Tibial nerve (tissue), 4 donors: ENCODE results near the gene TMC4. TPM values are rescaled to one million over a fixed set of nuclear protein-coding genes. Genes with fewer than 3 reads are reported as not detected.

Source experiments
- DNase-seq, 2 donors: peaks; one replicate each; pipeline ENCODE4 v3.0.0-alpha.2; 2019; ENCODE audit warnings: low spot score in 2 of 2
- H3K27ac ChIP-seq, 4 donors: fragments of 200-600 bp; sonication (generic) in 3 of 4; one replicate each; pipeline ENCODE4 v1.5.1; 2017 to 2019; ENCODE audit warnings: mild to moderate bottlenecking in 1 of 4
- H3K27me3 ChIP-seq, 2 donors: fragments of 200-600 bp; sonication (generic) in 1 of 2; one replicate each; pipeline versions ENCODE4 v1.5.1 to v1.6.0; 2017 to 2019
- H3K36me3 ChIP-seq, 3 donors: fragments of 200-600 bp; sonication (generic); one replicate each; pipeline ENCODE4 v1.5.1; 2018 to 2019
- H3K4me1 ChIP-seq, 4 donors: fragments of 200-600 bp; sonication (generic) in 3 of 4; one replicate each; pipeline ENCODE4 v1.5.1; 2017 to 2019
- H3K4me3 ChIP-seq, 4 donors: fragments of 200-600 bp; sonication (generic) in 3 of 4; one replicate each; pipeline ENCODE4 v1.5.1; 2017 to 2019; ENCODE audit warnings: mild to moderate bottlenecking in 1 of 4, moderate library complexity in 1 of 4
- H3K9me3 ChIP-seq, 4 donors: fragments of 200-600 bp; sonication (generic) in 3 of 4; one replicate each; pipeline ENCODE4 v1.5.1; 2017 to 2019
- EP300 ChIP-seq, 2 donors: sonication (generic); formaldehyde crosslinking; IDR thresholded peaks; one replicate each; pipeline ENCODE4 v1.6.1; 2017; ENCODE audit warnings: antibody characterized with exemption in 2 of 2, mild to moderate bottlenecking in 1 of 2
- POLR2A ChIP-seq, 2 donors: fragments of 450-650 bp; IDR thresholded peaks; one replicate each; pipeline ENCODE4 v1.6.1; 2017; ENCODE audit warnings: antibody characterized with exemption in 2 of 2, mild to moderate bottlenecking in 2 of 2, moderate library complexity in 2 of 2
- WGBS, 2 donors: methylation state at CpG; one replicate each; pipeline ENCODE4 v1.1.5; 2018; 5-methylcytosine and 5-hydroxymethylcytosine counted together
- total RNA-seq, 4 donors: library from RNA; depleted of rRNA; stranded (reverse); fragments of >200 nt; gene quantifications; one replicate each; pipeline ENCODE4 v1.1.0, GENCODE V29; 2016
- TF ChIP-seq, protein P1 (sequence below), 5 experiments: fragments of 200-600 bp in 3 of 5; fragments of 450-650 bp in 2 of 5; sonication (generic) in 3 of 5; IDR thresholded peaks; one replicate each; pipeline ENCODE4 v1.5.1; 2016 to 2019; ENCODE audit warnings: antibody characterized with exemption in 5 of 5, mild to moderate bottlenecking in 3 of 5, moderate library complexity in 2 of 5

Gene TMC4
- total RNA-seq, 4 donors from 2014 or later: 0.22 to 8.8 (median 4.4) TPM; not detected in 1

DNA sequence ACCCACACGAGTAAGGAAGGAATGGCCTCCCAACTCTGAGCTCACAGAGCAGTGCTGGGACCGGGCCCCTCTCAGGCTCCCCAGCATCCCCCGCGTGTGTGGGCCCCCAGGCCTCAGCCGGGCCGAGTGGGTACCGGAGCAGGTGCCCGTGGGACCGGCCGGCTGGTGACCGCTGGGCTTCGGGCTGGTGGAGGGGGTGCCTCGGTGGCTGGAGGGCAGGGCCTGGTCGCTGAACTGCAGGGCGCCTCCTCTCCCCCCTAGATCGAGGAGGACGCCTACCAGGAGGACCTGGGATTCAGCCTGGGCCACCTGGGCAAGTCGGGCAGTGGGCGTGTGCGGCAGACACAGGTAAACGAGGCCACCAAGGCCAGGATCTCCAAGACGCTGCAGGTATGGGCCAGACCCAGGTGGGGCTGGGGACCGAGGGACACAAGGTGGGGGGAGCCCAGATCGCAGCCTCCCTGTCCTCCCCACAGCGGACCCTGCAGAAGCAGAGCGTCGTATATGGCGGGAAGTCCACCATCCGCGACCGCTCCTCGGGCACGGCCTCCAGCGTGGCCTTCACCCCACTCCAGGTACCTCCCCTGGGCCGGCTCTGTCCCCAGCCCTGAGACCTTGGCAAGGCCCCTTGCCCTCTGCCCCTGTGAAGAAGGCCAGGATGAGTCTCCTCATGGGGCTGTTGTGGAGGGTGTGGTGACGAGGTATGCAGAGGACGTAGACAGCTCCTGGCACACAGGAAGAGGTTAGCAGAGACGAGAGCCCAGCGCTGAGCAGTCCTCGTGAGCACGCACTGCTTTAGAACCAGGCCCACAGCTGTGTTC is 44.0 kb downstream of the TMC4 start:
- H3K4me3 ChIP-seq: no peak overlapping the region
- DNase-seq: no peak
- no peaks in the 10 kb centered on the region for H3K27me3 ChIP-seq
- H3K9me3 ChIP-seq: no peaks in the 10 kb centered on the region
- TF ChIP-seq POLR2A (IDR thresholded peaks at IDR 0.05) (no peak), EP300 (IDR thresholded peaks at IDR 0.05) (no peak)
- TF ChIP-seq, protein P1, sequence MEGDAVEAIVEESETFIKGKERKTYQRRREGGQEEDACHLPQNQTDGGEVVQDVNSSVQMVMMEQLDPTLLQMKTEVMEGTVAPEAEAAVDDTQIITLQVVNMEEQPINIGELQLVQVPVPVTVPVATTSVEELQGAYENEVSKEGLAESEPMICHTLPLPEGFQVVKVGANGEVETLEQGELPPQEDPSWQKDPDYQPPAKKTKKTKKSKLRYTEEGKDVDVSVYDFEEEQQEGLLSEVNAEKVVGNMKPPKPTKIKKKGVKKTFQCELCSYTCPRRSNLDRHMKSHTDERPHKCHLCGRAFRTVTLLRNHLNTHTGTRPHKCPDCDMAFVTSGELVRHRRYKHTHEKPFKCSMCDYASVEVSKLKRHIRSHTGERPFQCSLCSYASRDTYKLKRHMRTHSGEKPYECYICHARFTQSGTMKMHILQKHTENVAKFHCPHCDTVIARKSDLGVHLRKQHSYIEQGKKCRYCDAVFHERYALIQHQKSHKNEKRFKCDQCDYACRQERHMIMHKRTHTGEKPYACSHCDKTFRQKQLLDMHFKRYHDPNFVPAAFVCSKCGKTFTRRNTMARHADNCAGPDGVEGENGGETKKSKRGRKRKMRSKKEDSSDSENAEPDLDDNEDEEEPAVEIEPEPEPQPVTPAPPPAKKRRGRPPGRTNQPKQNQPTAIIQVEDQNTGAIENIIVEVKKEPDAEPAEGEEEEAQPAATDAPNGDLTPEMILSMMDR (IDR thresholded peaks at IDR 0.05): no peak
- H3K27ac ChIP-seq: no peak overlapping the region
- H3K36me3 ChIP-seq: peaks cover 2 to 94% (median 26%) of the 10 kb centered on the region in 3 donors
- no peaks in the 10 kb centered on the region for H3K4me1 ChIP-seq
- 95 to 97% methylated on average over 26 to 29 of the region's 41 CpGs for WGBS, 2 donors

DNA sequence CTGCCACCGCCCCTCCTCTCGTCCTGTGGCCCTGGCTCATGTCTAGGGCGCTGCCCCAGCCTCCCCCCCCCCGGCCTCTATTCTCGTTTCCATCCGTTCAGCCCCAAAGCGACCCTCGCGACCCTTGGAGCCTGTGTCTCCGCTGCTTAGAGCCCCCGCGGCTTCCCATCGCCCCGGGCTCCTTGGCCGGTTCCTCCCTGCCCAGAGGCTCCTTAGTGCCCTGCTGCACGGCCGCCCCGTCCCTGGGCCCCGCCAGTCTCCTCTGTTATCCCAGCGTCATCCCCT is 44.6 kb downstream of the TMC4 start:
- H3K4me3 ChIP-seq: no peak overlapping the region
- H3K36me3 ChIP-seq: peaks cover 2 to 100% (median 31%) of the 10 kb centered on the region in 3 donors

DNA sequence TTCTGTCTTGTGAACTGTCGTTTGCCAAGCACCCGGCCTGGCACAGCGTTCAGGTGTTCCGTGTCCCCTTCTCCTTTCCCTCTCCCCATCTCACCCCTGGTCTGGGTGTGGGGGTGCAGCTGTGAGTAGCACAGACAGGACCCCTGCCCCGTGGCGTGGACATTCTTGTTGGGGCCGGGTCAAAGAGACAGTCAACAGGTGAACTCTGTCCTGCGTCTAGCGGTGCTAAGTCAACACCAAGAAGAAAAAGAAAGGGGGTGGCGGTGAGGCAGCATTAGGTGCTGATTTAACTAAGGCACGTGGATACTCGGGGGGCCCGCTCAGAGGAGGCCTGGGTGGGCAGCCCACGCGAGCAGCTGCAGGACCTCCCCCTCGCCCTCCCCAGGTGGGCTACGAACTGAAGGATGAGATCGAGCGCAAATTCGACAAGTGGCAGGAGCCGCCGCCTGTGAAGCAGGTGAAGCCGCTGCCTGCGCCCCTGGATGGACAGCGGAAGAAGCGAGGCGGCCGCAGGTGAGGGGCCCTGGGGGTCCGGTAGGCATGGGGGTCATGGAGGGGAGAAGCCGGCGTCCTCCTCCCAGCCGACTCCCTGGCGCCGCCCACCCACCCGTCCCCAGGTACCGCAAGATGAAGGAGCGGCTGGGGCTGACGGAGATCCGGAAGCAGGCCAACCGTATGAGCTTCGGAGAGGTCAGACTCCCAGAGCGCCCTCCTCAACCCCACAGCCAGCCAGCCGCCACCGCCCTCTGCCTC is 45.1 kb downstream of the TMC4 start:
- WGBS, 2 donors: 94% methylated on average over 44 of the region's 44 CpGs
- Histone ChIP-seq H3K9me3 (no peaks in the 10 kb centered on the region), H3K36me3 (peaks cover 2 to 100% (median 35%) of the 10 kb centered on the region in 3 donors), H3K4me1 (no peaks in the 10 kb centered on the region), H3K27me3 (no peaks in the 10 kb centered on the region), H3K4me3 (no peak overlapping the region), H3K27ac (no peak overlapping the region)
- TF ChIP-seq, protein P1 (IDR thresholded peaks at IDR 0.05): no peak
- TF ChIP-seq POLR2A (IDR thresholded peaks at IDR 0.05) (no peak), EP300 (IDR thresholded peaks at IDR 0.05) (no peak)
- no peak for DNase-seq

More for the DNA sequence above, 44.6 kb downstream of the TMC4 start:
- Histone ChIP-seq H3K27me3 (no peaks in the 10 kb centered on the region), H3K4me1 (no peaks in the 10 kb centered on the region), H3K9me3 (no peaks in the 10 kb centered on the region), H3K27ac (no peak overlapping the region)
- no peak for DNase-seq
- 86 to 92% methylated on average over 20 of the region's 20 CpGs for WGBS, 2 donors
- TF ChIP-seq, protein P1 (IDR thresholded peaks at IDR 0.05): no peak
- TF ChIP-seq POLR2A (IDR thresholded peaks at IDR 0.05): no peak
- TF ChIP-seq EP300 (IDR thresholded peaks at IDR 0.05): no peak

DNA sequence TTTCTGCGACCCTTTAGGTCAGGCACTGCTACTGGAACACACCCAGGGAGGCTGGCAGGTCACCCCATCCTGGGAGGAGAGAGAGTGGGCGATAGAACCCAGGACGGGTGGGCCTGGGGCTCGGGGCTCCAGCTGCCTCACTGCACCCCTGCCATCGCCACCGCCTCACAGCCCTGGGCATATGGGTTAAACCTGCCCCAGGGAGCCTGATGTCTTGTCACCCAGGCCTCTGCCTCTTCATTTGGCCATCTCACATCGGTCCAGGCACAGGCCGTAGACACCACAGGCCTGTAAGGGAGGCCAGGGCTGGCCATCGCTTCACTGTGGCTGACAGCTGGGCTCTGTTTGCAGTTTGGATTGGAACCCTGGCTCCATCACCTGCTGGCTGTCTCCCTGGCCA is 47.2 kb downstream of the TMC4 start:
- Histone ChIP-seq H3K4me1 (no peaks in the 10 kb centered on the region), H3K4me3 (no peak overlapping the region), H3K36me3 (peaks cover 2 to 100% (median 43%) of the 10 kb centered on the region in 3 donors), H3K9me3 (no peaks in the 10 kb centered on the region), H3K27ac (no peak overlapping the region), H3K27me3 (no peaks in the 10 kb centered on the region)
- 81 to 84% methylated on average over 7 to 9 of the region's 9 CpGs for WGBS, 2 donors
- TF ChIP-seq, protein P1 (IDR thresholded peaks at IDR 0.05): no peak
- no peak for DNase-seq

DNA sequence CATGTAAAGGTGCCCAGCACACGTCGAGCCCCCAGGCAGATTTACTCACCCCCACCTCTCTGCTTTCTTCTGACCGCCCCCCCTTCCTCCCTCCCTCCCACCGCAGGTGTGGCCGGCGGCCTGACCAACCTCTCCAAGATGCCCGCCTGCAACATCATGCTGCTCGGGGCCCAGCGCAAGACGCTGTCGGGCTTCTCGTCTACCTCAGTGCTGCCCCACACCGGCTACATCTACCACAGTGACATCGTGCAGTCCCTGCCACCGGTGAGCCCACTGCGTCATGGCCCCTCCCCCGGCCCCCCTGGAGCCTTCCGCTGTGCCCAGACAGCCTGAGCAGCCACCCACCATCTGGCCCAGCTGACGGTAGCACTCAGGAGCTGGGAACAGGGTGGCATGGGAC is 48.6 kb downstream of the TMC4 start:
- Histone ChIP-seq H3K27ac (no peak overlapping the region), H3K36me3 (peaks cover 2 to 100% (median 43%) of the 10 kb centered on the region in 3 donors), H3K27me3 (no peaks in the 10 kb centered on the region), H3K9me3 (no peaks in the 10 kb centered on the region), H3K4me1 (no peaks in the 10 kb centered on the region), H3K4me3 (no peak overlapping the region)
- WGBS, 2 donors: 93 to 97% methylated on average over 12 to 19 of the region's 19 CpGs
- no peak for DNase-seq
- no peak for TF ChIP-seq POLR2A (IDR thresholded peaks at IDR 0.05)
- no peak for TF ChIP-seq EP300 (IDR thresholded peaks at IDR 0.05)
- TF ChIP-seq, protein P1 (IDR thresholded peaks at IDR 0.05): no peak
